RCC 7860 (cell line): Measurements from ENCODE around the gene EIF3K.
"Not testable (repeated sequence)": the region's sequence is repeated elsewhere in the genome, so short reads cannot be mapped to it uniquely, and the experiment has no call there.

ENCODE experiments used
- DNase-seq: peaks from one replicate; pipeline ENCODE4 v3.0.0-alpha.2; 2015; ENCODE audit warnings: low spot score
- FAIRE-seq: peaks from 2 replicates; lab custom pipeline; 2012; peaks lifted over from hg19 to GRCh38; lab: Jason Lieb, UNC

Gene EIF3K, protein sequence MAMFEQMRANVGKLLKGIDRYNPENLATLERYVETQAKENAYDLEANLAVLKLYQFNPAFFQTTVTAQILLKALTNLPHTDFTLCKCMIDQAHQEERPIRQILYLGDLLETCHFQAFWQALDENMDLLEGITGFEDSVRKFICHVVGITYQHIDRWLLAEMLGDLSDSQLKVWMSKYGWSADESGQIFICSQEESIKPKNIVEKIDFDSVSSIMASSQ

DNA sequence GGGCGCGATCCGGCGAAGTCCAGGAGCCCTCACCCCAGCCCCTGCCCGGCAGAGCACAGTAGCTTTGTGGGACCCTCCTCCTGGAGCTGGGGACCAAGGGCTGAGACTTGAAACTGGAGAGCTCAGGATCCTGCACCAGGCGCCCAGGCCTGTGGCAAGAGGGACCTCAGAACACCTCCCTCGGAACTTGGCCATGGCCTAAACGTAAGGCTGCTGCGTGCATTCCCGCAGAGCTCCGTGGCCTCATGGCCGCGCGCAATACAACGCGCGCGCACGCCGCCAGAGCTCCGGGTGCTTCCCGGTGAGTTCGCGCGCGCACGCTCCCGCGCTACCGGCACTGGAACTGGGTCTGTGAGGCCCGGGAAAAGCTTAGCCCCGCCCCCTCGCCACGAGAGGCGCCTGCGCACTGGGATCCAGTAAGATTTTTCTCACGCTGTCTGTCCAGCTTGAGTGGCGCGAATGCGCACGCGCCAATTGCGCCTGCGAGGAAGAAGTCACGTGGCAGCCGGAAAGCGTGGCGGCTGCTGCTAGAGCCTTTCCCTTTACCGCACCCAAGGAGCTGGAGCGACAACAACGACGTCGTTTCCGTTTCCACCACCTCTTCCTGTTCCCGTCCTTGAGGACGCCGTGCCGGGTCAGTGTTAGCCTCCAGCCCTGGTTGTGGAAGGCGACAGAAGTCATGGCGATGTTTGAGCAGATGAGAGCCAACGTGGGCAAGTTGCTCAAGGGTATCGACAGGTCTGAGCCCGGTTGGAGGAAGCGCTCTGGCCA lies at the start of gene EIF3K:
Gene EIF3K, plus strand, starts transcription at position 599 of the 771 bp plus-strand sequence. Its CDS starts 81 bp downstream, at position 680.
- peak; percentile 81 for FAIRE-seq

DNA sequence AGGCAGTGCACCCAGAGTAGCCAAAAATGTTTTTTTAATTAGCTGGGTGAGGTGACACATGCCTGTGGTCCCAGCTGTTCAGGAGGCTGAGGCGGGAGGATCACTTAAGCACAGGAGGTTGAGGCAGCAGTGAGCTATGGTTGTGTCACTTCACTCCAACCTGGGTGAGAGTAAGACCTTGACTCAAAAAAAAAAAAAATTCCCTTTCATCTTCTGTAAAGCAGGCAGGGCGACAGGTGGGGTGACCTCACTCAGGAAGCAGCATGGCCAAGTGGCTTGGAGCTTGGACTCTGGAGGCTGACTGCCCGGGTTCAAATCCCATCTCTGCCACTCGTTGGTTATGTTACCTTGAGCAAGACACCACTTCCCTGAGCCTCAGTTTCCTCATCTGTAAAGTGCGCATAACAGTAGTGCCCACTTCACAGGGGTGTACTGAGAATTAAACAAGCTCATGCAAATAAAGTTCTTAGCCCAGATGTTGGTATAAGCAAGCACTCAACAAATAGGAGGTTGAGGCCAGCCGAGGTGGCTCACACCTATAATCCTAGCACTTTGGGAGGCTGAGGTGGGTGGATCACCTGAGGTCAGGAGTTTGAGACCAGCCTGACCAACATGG lies 49.5 kb upstream of the EIF3K start:
- DNase-seq (no peak), FAIRE-seq (no peak)

More for the DNA sequence above, at the start of gene EIF3K:
- peak; percentile 95 for DNase-seq

DNA sequence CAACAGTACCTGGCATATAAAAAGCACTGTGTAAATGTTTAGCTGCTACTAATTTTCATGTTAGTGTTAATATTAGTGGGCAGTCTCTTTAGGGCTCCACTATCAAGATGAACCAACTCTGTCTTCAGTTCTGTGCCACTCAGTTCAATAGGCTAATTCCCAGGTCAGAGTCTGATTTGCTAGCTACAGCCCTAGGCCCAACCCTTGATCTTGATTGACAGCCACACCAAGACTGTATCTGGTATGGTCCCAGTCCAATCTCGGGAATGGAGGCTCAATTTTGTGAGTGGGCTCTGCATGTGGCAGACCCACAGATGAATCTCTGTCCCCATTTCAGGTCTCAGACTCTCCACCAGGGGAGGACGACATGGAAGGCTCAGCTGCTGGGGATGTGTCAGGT lies 47.3 kb upstream of the EIF3K start:
- DNase-seq, result no peak
- no peak for FAIRE-seq

DNA sequence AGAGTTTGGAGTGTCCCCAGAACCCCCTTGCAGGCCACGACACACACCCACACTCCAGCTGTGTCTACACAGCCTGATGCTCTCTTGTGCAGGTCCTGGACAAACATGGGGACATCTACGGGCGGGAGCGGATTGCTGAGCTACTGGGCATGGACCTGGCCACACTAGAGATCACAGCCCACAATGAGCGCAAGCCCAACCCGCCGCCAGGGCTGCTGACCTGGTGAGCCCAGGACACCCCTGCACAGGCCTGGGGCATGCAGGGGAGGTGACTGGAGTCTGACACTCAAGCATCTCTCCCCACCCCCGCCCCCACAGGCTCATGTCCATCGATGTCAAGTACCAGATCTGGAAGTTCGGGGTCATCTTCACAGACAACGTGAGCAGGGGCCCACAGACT lies 41.2 kb upstream of the EIF3K start:
- no peak for FAIRE-seq
- DNase-seq, result no peak

DNA sequence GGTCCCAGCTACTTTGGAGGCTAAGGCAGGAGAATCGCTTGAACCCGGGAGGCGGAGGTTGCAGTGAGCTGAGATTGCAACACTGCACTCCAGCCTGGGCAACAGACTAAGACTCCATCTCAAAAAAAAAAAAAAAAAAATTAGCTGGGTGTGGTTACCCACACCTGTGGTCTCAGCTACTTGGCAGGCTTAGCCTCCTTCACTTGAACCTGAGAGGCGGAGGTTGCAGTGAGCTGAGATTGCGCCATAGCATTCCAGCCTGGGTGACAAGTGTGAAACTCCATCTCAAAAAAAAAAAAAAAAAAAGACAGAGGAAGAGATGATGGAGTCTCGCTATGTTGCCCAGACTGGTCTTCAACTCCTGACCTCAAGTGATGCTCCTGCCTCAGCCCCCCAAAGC lies 39.7 kb upstream of the EIF3K start:
- not testable (repeated sequence) for DNase-seq, FAIRE-seq

DNA sequence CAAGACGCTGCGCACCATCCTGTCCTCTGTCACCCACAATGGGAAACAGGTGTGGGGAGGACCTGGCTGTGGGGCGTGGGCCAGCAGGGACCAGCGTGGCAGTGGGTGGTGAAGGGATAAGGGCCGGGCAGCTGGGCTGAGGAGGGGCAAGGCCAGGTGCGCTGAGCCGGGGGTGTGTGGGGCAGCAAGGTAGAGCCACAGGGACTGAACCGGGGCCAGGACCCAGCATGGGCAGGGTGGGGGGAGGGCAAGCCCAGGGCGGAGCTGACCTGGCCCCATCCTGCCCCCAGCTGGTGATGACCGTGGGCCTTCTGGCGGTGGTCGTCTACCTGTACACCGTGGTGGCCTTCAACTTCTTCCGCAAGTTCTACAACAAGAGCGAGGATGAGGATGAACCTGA lies 38.9 kb upstream of the EIF3K start:
- DNase-seq, result no peak
- no peak for FAIRE-seq

DNA sequence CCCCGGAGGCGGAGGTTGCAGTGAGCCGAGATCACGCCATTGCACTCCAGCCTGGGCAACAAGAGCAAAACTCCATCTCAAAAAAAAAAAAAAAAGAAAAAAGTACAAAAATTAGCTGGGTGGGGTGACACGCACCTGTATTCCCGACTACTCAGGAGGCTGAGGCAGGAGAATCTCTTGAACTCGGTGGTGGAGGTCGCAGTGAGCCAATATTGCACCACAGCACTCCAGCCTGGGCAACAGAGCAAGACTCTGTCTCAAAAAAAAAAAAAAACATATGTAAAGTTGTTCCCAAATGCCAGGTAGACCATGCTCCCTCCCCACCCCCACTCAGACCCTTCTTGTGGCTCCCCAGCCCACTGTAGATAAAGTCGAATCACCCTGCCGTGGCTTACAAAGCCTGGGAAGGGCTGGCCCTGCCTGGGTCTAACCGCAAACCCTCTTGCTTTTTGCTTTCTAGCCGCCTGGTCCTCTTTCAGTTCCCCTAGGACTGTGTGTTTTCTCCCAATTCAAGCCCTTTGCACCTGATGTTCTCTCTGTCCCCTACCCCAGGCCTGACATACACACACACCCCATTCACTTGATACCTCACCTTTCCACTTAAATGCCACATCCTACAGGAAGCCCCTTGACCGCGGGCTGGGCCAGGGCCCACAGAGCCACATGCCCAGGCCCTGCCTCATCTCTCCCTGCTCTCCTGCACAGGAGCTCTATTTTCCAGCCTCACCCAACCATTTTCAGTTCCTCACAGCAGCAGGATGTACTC lies 35.6 kb upstream of the EIF3K start:
- DNase-seq (no peak), FAIRE-seq (no peak)

DNA sequence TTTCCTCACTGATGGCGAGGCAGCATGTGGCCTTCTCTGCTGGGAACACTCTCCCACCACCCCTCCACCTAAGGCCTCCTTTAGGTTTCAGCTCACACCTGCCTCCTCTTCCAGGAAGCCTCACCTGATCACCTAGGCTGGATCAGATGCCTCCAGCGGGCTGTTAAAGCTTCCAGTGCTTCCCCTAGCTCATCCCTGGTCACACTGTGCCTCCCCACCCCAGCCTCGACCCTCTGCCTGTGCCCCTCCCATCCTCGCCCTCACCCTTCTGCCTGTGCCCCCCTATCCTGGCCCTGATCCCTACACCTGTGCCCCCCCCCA lies 35.0 kb upstream of the EIF3K start:
- DNase-seq, result no peak
- no peak for FAIRE-seq

DNA sequence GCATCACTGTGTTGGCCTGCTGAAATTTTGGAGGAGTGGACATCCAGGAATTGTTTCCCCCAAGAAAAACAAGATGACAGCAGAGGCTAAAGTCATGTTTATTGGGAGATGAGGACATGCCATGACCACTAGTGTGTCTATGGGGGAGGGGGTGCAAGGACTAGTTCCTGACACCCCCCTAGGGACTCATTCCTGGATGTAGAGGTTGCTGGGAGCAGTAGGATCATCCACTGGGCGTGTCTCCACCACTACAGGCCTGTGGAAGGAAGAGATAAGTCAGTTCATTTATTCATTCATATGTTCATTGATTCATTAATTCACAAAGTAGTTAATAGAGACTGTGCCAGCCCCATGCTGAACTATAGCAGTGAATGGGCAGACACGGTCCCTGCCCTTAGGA lies 31.4 kb upstream of the EIF3K start:
- no peak for FAIRE-seq
- DNase-seq, result no peak

DNA sequence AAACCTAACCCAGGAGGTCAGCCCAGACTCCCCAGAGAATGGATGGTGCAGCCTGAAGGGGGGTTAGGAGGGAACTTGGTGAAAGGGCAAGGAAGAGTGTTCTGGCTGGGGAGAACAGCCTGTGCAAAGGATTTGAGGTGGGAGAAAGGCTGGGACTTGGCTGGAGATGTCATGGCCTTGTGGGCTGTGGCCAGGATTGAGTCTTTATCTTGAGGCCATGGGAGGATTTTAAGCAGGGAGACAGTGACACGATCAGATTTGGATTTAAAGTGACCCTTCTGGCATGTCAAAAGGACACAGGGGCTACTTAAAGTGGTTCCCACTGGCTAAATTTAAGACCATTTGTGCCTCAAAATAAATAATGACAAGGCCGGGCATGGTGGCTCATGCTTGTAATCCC lies 30.9 kb upstream of the EIF3K start:
- DNase-seq (no peak), FAIRE-seq (no peak)

DNA sequence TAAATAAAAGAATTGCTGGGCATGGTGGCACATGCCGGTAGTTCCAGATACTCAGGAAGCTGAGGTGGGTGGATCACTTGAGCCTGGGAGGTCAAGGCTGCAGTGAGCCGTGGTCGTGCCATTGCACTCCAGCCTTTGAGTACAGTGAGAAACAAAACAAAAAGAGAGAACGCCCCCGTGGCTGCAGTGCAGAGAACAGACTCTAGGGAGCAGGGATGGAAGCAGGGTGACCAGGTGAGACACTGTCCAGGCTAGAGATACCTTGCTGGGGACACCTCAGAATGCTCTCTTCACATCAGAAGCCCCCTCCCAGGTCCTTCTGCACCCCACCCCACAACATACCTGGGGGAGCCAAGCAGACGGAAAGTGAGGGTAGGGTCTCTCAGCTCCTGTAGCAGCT lies 26.0 kb upstream of the EIF3K start:
- no peak for DNase-seq
- no peak for FAIRE-seq

DNA sequence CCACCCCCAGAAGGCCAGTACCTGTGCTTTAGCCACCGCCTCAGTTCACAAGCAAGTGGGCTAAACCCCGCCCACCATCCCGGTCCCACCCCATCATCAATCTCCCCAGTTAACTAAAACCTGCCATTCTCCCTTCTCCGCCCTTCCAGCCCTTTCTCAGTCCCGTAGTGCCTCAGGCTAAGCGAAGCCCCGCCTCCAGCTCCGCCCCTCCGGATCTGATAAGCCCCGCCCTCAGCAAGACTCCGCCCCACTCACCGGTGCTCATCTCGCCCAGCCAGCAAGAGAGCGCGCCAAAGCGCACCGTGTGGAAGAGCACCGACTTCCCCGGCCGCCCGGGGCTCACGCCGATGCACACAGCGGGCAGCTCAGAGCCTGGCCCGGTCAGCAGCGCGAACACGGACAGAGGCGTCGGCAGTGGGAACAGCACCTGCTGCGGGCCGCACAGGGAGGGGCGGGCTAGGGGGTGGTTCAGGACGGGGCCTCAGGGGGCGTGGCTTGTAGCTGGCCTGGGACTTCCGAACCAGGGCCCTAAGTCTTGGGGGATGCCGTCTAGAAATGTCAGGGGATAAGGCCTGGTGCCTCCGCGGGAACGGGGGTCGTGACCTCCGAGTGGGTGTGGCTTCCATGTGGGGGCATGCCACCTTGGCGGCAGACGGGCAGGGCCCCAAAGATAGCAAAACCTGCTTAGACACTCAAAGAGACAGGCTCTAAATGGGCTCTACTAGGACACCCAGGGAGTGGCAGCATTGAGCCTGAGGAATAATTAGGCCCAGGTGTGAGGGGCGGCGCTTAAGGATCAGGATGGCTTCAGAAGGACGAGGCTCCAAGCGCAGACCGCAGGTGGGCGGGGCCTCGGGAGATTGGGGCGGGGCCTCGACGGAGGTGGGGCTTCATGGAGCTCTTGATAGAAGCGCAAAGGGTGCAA lies 22.7 kb upstream of the EIF3K start:
- FAIRE-seq (no peak), DNase-seq (no peak)

DNA sequence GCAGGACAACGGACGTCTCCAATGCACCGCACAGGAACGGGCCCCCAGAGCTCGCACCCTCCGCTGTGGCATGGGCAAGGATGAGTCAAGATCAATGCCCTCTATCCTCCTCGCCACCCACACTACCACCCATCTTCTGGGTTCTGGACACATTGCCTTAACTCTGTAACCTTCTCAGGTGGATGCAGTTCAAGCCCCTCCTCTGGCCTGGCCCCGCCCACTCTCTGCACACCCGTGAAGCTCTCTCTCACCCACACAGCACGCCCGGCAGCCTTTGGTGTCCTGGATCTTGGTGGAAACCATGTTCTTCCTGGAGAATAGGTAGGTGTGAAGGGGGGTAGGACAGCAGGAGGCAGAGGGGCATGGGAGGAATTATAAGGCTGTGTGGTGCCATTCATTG lies 21.9 kb upstream of the EIF3K start:
- no peak for FAIRE-seq
- no peak for DNase-seq

DNA sequence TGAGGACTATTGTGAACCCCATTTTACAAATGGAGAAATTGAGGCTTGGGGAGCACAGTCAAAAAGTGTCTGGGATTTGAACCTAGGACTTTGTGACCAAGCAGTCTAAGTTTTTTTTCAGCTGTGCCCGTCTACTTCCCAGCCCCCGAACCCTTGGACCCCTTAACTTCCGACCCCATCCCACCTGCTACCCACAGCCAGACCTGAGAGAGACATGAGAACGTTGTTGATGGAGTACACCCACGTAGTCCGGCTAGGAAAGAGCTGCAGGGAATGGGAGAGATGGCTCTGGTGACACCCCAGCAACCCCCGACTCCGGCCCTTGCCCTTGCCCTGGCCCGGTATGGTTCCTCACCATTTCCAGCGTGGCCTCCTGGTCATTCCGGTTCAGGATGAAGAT lies 19.3 kb upstream of the EIF3K start:
- DNase-seq (no peak), FAIRE-seq (no peak)

DNA sequence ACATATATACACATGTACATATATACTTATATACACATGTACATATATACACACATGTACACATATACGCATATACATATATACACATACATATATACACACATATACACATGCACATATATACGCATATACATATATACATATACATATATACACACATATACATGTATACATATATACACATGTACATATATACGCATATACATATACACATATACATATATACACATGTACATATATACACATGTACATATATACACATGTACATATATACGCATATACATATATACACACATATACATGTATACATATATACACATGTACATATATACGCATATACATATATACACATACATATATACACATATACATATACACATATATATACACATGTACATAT lies 16.1 kb upstream of the EIF3K start:
- not testable (repeated sequence) for DNase-seq, FAIRE-seq

DNA sequence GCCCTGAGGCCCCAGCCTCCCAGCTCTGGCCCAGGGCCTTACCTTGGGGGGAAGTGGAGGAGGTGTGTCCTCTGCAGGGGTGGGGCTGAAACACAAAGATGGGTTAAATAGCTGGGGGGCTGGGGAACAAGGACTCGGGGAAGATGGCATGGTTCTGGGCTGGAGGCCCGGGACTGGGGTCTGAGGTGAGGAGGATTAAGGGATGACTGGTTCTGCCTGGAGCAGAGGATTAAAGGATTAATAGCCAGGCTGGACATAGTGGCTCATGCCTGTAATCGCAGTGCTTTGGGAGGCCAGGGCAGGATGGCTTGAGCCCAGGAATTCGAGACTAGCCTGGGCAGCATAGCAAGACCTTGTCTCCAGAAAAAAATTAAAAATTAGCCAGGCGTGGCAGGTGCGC lies 12.9 kb upstream of the EIF3K start:
- FAIRE-seq (no peak), DNase-seq (no peak)

DNA sequence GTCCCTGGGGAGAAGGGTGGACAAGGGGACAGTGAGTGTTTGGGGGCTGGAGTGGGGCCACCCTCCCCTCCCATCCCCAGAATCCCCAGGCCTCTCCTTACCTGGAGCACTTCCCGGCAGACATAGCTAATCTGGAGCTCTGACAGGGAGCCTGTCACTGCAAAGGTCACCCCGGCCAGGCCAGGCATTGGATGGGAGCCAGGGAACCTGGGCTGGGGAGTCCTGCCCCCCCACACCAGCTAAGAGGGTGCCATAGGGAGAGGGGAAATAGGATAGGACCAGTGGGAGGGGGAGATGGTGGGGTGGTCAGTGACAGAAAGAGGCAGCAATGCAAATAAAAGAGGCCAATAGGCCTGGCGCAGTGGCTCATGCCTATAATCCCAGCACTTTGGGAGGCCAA lies 4.7 kb upstream of the EIF3K start:
- no peak for DNase-seq
- FAIRE-seq, result no peak

DNA sequence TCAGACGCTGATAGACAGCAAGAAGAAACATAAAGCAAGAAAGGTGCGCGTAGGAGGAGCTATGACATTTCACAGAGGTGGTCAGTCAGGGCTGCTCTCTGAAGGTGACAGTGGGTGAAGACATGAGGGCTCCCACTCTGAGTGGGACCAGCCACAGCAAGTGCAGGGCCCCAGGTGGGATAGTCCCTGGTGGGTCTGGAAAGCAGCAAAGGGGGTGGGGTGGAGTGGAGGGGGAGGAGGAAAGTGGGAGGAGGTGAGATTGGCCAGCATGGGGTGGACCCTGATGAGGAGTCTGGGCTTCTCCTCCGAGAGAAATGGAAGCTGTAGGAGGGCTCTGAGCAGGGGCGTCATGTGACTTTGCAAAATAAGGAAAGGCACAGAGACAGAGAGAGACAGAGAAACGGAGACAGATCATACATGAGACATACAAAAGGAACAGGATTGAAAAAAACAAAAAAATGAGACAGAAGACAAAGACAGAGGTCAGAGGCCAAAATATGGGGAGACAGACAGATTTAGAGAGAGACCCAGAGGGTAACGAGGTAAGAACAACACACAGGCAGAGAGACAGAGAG lies 3.9 kb upstream of the EIF3K start:
- FAIRE-seq, result no peak

DNA sequence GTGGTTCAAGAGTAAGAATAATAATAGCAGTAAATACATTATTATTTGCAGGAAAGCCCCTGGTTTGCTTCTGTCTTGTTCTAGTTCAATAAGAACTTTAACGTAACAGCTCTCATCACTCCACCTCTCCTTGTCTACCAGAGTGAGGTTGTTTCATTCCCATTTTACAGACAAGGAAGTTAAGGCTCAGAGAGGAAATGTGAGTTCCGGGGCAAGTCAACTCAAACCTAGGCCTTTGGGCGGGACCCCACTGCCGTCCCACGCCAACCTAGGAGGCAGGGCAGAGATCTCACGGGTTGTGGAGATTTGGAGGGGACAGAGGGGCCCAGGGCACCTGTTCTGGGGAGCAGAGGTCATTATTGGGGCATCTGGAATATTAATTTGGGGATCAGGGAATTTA lies 2.7 kb upstream of the EIF3K start:
- FAIRE-seq, result no peak
- no peak for DNase-seq

More for the DNA sequence above, 3.9 kb upstream of the EIF3K start:
- DNase-seq, result no peak

DNA sequence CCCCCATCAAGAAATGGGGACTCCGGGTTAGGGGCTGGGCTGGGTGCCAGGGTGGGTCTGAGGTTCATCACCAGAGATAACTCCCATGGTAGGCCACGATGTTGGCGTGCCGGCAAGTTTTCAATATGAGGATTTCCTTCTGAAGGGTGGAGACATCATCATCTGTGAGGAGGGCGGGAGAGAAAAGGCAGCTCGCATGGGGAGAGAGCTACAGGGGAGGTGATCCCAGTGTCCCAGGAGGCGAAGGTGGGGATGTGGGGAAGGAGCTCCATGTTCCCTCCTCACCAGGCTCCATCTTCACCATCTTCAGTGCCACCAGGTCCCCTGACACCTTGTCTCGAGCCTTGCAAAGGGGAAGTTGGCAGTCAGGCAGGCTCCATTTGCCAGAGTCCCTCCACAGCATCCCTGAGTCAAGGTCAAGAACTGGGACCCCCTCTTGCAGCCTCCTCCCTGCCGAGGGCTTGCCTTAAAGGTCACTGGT lies 1.7 kb upstream of the EIF3K start:
- DNase-seq (no peak), FAIRE-seq (no peak)
